Activated T-helper 1 cell treated with anti-CD3 and anti-CD28 coated beads, Interleukin-12 subunit alpha, Interleukin-12 subunit beta, Interleukin-2, Interleukin-4 antibody, amounts not matched to agents 30 ng/mL and 10 ng/mL and 1 ng/mL, durations not matched to agents 14 hours and 24 hours and 36 hours (primary cell): ENCODE data around the gene ADCY10. TPM values are rescaled to one million over a fixed set of nuclear protein-coding genes. Genes with fewer than 3 reads are reported as not detected.
"Not testable (repeated sequence)": the region's sequence is repeated elsewhere in the genome, so short reads cannot be mapped to it uniquely, and the experiment has no call there.

Source experiments
- DNase-seq: peaks from one replicate; pipeline ENCODE4 v3.0.0; 2021; ENCODE audit warnings: low spot score
- H3K27ac Mint-ChIP-seq: one replicate; pipeline ENCODE4 v1.8.0; 2021; ENCODE audit warnings: mild to moderate bottlenecking, mixed read lengths
- H3K27me3 Mint-ChIP-seq: one replicate; pipeline ENCODE4 v1.8.0; 2022; ENCODE audit warnings: mild to moderate bottlenecking, moderate library complexity, mixed read lengths; ENCODE audit not compliant: insufficient read depth
- H3K36me3 Mint-ChIP-seq: one replicate; pipeline ENCODE4 v1.8.0; 2021; ENCODE audit warnings: low read depth, mixed read lengths
- H3K4me1 Mint-ChIP-seq: one replicate; pipeline ENCODE4 v1.8.0; 2021; ENCODE audit warnings: low read depth, mixed read lengths
- H3K4me3 Mint-ChIP-seq: one replicate; pipeline ENCODE4 v1.8.0; 2021; ENCODE audit warnings: mild to moderate bottlenecking, moderate library complexity, mixed read lengths
- H3K9me3 Mint-ChIP-seq: one replicate; pipeline ENCODE4 v1.8.0; 2021; ENCODE audit warnings: mixed read lengths
- intact Hi-C: fragments of 100-400 bp; cut with micrococcal nuclease; formaldehyde crosslinking; loops from one replicate; pipeline ENCODE4 v1.15.1; 2024
- total RNA-seq: library from RNA; stranded (reverse); gene quantifications from 2 replicates; pipeline ENCODE4 v1.2.3, GENCODE V29; 2022

The ADCY10 gene
- total RNA-seq, 1 donor from 2014 or later: not detected

DNA sequence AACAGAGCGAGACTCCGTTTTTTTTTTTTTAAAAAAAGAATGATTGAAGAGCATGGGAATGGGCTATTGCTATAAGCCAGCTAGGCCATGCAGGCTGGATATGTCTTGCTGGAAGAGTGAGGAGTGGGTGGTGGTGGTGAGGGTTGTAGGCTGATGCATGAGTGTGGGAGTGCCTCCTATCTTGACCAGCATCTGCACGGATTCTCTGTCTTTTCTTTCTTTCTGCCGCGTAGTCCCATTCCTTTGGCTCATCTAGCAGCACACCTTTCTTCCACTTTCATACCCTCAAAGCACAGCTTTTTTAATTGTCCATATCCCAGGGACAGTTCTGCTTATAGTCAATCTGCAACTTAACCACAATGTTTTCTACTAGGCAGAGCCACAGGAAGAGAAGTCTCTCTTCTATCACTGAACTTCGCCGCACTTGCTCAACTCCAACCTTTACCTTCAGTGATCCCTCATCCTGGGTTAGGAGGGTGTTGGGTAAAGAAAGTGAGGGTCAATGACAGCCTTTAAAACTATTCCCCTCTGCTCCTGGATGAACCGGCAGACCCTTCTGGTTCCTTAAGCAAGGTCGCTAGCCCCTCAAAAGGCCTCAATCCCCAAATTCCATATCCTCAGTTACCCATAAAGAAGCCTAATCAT lies 15.2 kb downstream of the ADCY10 start:
- intact Hi-C loops: loop anchor here (10.0 kb wide), 1 partner anchor 186 kb away; no protein-coding TSS in a partner anchor
- Mint-ChIP-seq H3K27me3 (peaks cover 3% of the 10 kb centered on the region), H3K4me1 (no peaks in the 10 kb centered on the region), H3K4me3 (no peak overlapping the region), H3K9me3 (no peaks in the 10 kb centered on the region), H3K36me3 (no peaks in the 10 kb centered on the region), H3K27ac (no peak overlapping the region)
- DNase-seq: no peak

DNA sequence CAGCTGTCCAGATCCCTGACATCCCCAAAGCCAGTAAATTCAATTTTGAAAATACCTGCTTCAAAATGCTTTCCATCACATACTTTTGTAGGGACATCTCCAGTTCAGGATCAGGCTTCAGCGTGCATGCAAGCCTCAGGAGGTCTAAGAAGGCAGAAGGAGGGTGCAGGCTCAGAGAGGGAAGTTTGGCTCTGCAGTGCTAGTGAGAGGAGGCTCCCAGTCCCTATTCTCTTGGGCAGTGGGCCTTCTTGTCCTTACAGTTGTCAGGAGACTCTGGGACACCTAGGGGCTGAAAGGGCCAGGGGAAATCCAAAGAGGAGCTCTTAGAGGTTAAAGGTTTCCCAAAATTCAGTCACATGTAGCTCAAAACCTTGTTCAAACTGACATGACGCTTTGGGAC lies 20.1 kb downstream of the ADCY10 start:
- no peak overlapping the region for H3K4me3 Mint-ChIP-seq
- no peaks in the 10 kb centered on the region for H3K36me3 Mint-ChIP-seq
- intact Hi-C loops: loop anchor here (10.0 kb wide), 1 partner anchor 191 kb away; no protein-coding TSS in a partner anchor
- no peak overlapping the region for H3K27ac Mint-ChIP-seq
- no peaks in the 10 kb centered on the region for H3K9me3 Mint-ChIP-seq
- no peaks in the 10 kb centered on the region for H3K27me3 Mint-ChIP-seq
- no peaks in the 10 kb centered on the region for H3K4me1 Mint-ChIP-seq
- no peak for DNase-seq

GRCh38 chr1:167890400-167890799 lies 23.5 kb downstream of the ADCY10 start:
- H3K9me3 Mint-ChIP-seq: no peaks in the 10 kb centered on the region
- no peaks in the 10 kb centered on the region for H3K27me3 Mint-ChIP-seq
- no peak overlapping the region for H3K4me3 Mint-ChIP-seq
- no peak for DNase-seq
- H3K4me1 Mint-ChIP-seq: no peaks in the 10 kb centered on the region
- H3K36me3 Mint-ChIP-seq: no peaks in the 10 kb centered on the region
- no peak overlapping the region for H3K27ac Mint-ChIP-seq
- intact Hi-C loops: loop anchor here (10.0 kb wide), 1 partner anchor 194 kb away; no protein-coding TSS in a partner anchor

GRCh38 chr1:167887187-167887586 lies 26.7 kb downstream of the ADCY10 start:
- intact Hi-C loops, H3K27me3 Mint-ChIP-seq, H3K9me3 Mint-ChIP-seq, H3K4me3 Mint-ChIP-seq, H3K36me3 Mint-ChIP-seq, H3K27ac Mint-ChIP-seq, DNase-seq, H3K4me1 Mint-ChIP-seq: not testable (repeated sequence)

GRCh38 chr1:167882376-167882775 lies 31.6 kb downstream of the ADCY10 start:
- intact Hi-C loops: no loop called here

GRCh38 chr1:167881786-167882185 lies 32.1 kb downstream of the ADCY10 start:
- Mint-ChIP-seq H3K27ac (no peak overlapping the region), H3K36me3 (no peaks in the 10 kb centered on the region), H3K9me3 (peaks cover 5% of the 10 kb centered on the region), H3K4me3 (no peak overlapping the region), H3K27me3 (peaks cover 3% of the 10 kb centered on the region), H3K4me1 (no peaks in the 10 kb centered on the region)
- intact Hi-C loops: no loop called here
- DNase-seq: no peak

More at GRCh38 chr1:167882376-167882775, 31.6 kb downstream of the ADCY10 start:
- Mint-ChIP-seq H3K36me3 (no peaks in the 10 kb centered on the region), H3K9me3 (peaks cover 5% of the 10 kb centered on the region), H3K4me1 (no peaks in the 10 kb centered on the region), H3K4me3 (no peak overlapping the region), H3K27me3 (peaks cover 3% of the 10 kb centered on the region), H3K27ac (no peak overlapping the region)
- no peak for DNase-seq

GRCh38 chr1:167881069-167881468 lies 32.9 kb downstream of the ADCY10 start:
- H3K27me3 Mint-ChIP-seq: peaks cover 3% of the 10 kb centered on the region
- H3K9me3 Mint-ChIP-seq: peaks cover 7% of the 10 kb centered on the region
- no peaks in the 10 kb centered on the region for H3K36me3 Mint-ChIP-seq
- intact Hi-C loops: no loop called here
- no peaks in the 10 kb centered on the region for H3K4me1 Mint-ChIP-seq
- no peak overlapping the region for H3K27ac Mint-ChIP-seq
- DNase-seq: no peak
- H3K4me3 Mint-ChIP-seq: no peak overlapping the region

GRCh38 chr1:167880580-167881021 lies 33.3 kb downstream of the ADCY10 start:
- intact Hi-C loops: no loop called here

DNA sequence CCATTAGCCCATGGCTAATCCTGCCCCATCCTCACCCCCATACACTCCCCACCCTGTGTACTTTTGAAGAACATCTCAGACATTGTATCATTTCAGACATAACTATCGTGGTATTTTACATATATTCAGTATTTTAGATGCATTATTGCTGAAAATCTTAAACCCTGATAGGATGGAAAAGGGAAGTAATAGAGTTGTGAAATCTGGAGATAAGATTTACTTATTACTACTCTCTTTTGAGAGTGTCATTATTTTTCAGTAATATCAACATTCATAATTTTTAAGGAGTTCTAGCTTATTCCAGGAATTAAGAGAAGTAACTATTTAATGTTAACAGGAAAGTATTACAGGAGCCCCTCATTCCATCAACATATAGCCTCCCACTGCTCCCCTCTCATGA lies 34.4 kb downstream of the ADCY10 start:
- no peak for DNase-seq
- peaks cover 3% of the 10 kb centered on the region for H3K27me3 Mint-ChIP-seq
- H3K36me3 Mint-ChIP-seq: no peaks in the 10 kb centered on the region

More at GRCh38 chr1:167880580-167881021, 33.3 kb downstream of the ADCY10 start:
- Mint-ChIP-seq H3K9me3 (peaks cover 7% of the 10 kb centered on the region), H3K36me3 (no peaks in the 10 kb centered on the region), H3K4me3 (no peak overlapping the region), H3K27ac (no peak overlapping the region), H3K27me3 (peaks cover 3% of the 10 kb centered on the region), H3K4me1 (no peaks in the 10 kb centered on the region)
- no peak for DNase-seq

DNA sequence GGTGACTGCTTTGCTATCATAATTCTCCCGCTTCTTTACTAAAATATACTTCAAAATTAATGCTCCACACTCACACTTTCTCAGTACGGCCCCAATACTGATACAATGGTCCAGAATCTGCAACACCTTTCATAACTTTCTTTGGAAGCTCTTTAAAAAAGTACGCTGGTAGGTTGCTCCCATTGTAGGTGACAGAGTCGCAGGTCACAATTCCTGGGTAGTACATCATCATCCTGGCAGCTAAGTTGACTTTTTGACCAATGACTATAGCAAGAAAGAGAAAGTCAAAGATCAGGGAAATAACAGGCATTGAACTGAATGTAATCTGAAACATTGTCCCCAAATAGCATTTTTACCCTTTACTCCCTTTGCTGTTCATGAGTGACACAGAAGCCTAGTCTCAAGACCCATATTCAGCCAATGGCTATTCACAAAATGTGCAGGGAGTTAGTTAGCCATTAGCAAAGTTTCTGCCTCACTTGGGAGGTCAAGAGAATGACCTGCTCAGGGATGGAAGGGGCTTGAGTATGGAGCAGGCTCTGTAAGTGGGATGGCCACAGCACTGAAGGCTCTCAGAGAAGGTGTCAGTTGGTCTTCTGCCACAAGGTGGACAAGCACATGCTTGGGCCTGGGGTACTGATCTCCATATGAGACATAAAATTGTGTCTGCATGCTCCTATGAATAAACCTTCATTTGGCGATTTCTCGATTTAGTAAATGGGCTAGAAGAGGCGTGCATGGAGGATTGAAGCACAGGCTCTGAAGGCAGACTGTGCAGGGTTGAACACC lies 35.4 kb downstream of the ADCY10 start:
- peaks cover 2% of the 10 kb centered on the region for H3K9me3 Mint-ChIP-seq
- no peaks in the 10 kb centered on the region for H3K4me1 Mint-ChIP-seq
- intact Hi-C loops: no loop called here
- DNase-seq: no peak
- peaks cover 3% of the 10 kb centered on the region for H3K27me3 Mint-ChIP-seq
- H3K36me3 Mint-ChIP-seq: no peaks in the 10 kb centered on the region
- no peak overlapping the region for H3K27ac Mint-ChIP-seq
- no peak overlapping the region for H3K4me3 Mint-ChIP-seq

More for the DNA sequence above, 34.4 kb downstream of the ADCY10 start:
- Mint-ChIP-seq H3K9me3 (peaks cover 2% of the 10 kb centered on the region), H3K4me3 (no peak overlapping the region), H3K27ac (no peak overlapping the region), H3K4me1 (no peaks in the 10 kb centered on the region)
- intact Hi-C loops: no loop called here

DNA sequence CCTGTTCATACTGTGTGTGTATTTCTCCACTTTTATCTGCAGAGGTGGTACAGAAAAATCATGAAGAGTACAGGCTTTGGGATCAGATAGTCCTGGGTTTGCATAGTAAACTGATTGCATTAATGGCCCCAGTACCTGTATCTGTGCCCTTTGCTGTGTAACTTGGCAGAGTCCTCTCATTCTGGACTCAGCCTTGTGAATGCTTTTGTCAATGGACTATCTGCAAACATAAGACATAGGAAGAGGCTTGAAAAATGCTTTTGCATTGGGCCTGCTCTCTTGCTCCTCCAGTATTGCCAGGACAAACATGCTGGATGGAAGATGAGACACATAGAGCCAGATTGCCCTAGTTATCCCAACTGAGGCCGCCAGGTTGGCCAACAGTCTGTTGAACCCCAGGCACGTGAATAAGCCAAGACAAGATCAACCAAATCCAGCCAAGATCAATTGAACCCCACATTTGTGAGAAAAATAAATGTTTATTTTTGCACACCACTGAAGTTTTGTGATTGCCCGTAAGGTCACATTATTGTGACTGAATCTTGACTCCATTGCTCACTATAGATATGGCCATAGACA lies 37.2 kb downstream of the ADCY10 start:
- peaks cover 2% of the 10 kb centered on the region for H3K9me3 Mint-ChIP-seq
- no peak overlapping the region for H3K27ac Mint-ChIP-seq
- DNase-seq: no peak
- H3K36me3 Mint-ChIP-seq: no peaks in the 10 kb centered on the region
- H3K4me3 Mint-ChIP-seq: no peak overlapping the region
- H3K4me1 Mint-ChIP-seq: no peaks in the 10 kb centered on the region
- intact Hi-C loops: no loop called here
- peaks cover 4% of the 10 kb centered on the region for H3K27me3 Mint-ChIP-seq

DNA sequence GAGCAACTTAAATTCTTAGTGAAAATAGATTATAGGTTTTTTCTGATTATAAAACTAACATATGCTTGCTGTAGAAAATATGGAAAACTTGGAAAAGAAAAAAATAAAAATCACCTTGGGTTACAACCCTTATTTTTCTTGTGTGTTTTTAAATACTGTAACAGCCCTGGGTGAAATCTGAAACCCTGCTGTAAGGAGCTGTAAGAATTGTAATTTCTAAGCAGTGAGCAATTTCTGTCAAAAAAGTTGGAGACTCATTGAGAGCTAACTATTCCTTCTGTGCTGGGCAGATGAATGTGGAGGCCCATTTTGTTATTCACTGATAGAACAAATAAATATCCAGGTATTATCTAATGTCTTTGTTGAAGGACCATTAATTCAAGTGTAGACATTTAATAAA lies 42.6 kb downstream of the ADCY10 start:
- no peaks in the 10 kb centered on the region for H3K9me3 Mint-ChIP-seq
- H3K27me3 Mint-ChIP-seq: peaks cover 1% of the 10 kb centered on the region
- no peaks in the 10 kb centered on the region for H3K4me1 Mint-ChIP-seq
- intact Hi-C loops: no loop called here
- H3K4me3 Mint-ChIP-seq: no peak overlapping the region
- H3K27ac Mint-ChIP-seq: no peak overlapping the region
- DNase-seq: no peak
- H3K36me3 Mint-ChIP-seq: no peaks in the 10 kb centered on the region
